RPMI8226 (cell line): ENCODE measurements around the gene CDC25C.
"Not testable (repeated sequence)": the region's sequence is repeated elsewhere in the genome, so short reads cannot be mapped to it uniquely, and the experiment has no call there.

Experiments used
- DNase-seq: peaks from one replicate; pipeline ENCODE4 v3.0.0-alpha.2; 2015

The CDC25C gene

DNA sequence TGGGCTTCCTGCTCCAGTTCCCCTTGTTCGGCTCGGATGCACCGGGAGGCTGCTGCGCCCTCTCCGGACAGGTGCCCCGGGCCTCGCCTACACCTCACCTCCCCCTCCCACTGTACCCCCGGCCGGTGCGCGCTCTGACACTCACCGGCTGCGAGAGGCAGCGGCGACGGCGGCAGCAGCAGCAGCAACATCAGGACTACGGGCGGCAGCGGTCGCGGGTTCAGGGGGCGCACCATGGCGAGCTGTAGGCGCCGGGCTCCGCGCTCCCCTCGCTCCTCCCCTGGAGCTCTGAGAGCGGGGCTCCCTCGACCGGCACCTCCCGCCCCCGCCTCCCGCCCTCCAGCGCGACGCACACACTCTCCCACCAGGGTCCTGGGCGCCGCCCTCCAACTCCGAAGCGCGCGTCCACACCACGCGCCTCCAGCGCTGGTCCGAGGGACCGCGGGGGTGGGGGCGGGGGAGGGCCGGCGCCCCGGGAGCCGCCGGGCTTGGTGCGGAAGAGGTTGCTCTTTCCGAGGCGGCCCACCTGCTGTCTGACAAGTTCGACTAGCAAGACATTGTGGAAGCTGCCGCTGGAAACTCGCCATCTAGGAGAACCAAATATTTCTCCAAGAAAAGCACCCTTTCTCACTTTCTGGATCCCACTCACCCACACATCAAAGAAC is 57.3 kb downstream of the CDC25C start, which contains the start of gene GFRA3:
Gene GFRA3 (minus strand): TSS at position 433 of the 665 bp plus-strand sequence. CDS start 197 bp downstream, at position 236.
- peak; percentile 5 for DNase-seq

DNA sequence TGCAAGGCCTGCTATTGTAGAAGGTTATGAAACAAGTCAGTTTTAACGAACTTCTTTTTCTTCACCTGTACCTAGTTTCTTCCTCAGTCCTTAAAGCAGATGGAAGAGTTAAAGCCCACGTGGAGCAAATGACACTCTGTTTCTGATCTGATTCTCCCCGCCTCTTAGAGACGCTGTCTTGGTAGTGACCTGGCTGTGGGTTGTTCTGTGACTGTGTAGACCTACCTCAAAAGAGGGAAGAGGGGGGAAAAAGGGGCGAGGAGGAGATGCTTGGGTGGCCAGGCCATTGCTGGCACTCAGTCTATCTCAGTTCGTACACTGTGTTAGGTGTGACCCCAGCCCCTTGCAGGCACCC is 57.8 kb downstream of the CDC25C start:
- DNase-seq, result no peak

DNA sequence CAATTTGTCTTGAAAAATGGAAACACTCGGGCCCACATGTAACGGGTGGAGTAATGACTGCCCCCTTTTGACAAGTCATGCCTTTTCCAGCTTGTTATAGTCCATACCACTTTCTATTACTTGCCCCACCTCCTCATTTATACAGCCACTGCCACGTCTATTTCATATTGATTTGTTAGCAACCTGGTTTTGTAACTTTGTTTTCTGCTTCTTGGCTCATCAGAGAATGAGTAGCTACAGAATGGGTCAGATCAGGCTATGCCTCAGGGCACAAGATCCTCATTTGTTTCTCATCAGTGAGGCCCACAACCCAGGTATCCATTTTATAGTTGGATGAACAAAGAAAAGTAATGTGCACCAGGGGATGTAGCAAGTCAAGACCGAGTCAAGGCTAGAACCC is 58.9 kb downstream of the CDC25C start:
- no peak for DNase-seq

- DNase-seq, result no peak
These were observed 60.3 kb downstream of the CDC25C start for GRCh38 chr5:138271281-138271680.

- DNase-seq, result no peak
These were observed 67.4 kb downstream of the CDC25C start for GRCh38 chr5:138264183-138264582.

DNA sequence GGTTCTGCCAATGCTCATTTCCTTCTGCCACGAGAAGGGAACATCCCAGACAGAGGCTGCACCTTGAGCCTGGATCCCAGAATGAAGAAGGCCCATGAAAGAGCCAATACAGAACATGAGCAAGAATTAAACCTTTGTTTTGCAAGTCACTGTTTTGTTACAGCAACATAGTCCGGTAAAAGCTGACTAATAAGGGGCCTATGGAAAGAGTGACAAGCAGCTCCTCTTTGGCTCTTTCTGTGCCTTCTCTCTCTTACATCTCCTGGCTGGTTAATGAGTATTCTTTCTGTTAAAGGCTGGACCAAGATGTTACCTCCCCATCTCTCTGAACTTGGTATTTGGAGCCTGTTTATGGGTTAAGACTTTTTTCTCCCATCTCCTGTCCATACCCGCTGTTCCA is 68.0 kb downstream of the CDC25C start:
- no peak for DNase-seq

DNA sequence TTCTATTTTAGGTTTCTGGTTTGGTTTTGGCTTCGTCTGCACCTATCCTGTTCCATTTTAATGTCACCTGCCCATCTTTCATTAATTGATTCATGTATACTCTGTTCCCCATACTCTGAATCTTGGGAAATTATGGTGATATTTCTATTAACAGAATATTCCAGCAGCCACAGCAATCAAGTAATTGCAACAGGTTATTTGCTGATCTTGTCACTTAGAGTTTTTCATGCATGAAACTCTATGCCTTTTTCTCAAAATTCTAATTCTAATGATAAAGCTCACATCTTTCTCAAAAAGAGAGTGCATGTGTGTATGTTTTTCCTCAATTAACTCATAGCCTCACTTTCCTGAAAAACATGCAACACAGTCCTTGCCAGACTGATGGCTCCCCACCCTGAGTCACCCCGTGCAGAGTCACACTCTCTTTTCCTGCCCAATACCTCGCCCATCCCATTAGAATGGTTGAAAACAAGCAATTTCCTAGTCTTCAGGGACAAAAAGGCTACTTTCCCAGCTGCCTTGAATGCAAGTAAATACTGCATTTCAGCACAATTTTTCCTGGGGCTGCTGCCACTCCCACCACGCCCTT is 72.8 kb downstream of the CDC25C start:
- DNase-seq, result no peak

DNA sequence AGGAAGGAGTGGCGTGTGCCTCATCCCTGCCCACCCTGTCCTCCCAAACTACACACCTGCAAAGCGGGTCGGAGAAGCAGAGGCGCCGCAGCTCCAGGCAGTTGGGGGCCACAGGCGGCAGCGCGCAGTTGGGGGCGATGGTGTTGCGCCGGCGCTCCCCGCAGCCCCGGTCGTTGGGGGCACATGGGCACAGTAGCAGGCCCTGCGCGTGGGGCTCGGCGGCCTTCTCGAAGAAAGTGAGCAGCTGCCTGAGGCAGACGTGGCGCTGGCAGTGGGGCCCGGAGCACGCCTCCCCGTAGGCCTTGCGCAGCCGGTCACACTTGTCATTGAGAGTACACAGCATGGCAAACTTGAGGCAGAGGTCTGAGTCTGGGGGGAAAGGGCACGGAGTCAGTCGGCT is 74.0 kb downstream of the CDC25C start:
- DNase-seq, result no peak

- no peak for DNase-seq
These were observed 78.7 kb downstream of the CDC25C start for GRCh38 chr5:138252944-138253343.

DNA sequence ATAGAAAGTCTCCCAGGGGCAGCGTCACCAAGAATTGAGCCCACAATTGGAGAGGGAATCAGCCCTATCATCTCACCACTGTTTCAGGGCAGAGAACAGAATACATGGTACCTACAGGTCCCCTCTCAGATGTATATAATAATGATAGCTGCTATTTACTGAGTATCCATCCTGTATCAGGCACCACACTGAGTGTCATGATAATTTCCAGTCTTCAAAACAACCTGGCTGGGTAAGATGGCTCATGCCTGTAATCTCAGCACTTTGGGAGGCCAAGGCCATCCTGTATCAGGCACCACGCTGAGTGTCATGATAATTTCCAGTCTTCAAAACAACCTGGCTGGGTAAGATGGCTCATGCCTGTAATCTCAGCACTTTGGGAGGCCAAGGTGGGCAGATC is 83.8 kb downstream of the CDC25C start:
- DNase-seq, result not testable (repeated sequence)

- DNase-seq, result no peak
These were observed 84.8 kb downstream of the CDC25C start for GRCh38 chr5:138246822-138247221.

DNA sequence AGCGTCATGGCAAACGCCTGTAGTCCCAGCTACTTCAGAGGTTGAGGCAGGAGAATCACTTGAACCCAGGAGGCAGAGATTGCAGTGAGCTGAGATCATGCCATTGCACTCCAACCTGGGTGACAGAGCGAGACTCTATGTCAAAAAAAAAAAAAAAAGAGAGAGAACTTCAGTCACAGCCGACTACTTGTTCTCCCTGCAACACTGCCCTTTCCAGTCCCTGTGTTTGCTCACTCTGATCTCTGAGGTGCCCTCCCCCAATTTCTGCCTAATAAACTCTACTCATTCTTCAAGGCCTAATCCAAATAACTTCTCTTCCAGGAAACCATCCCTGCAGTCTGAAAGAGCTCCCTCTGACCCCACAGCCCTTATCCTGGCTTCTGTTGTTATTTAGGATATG is 85.3 kb downstream of the CDC25C start:
- DNase-seq, result no peak

DNA sequence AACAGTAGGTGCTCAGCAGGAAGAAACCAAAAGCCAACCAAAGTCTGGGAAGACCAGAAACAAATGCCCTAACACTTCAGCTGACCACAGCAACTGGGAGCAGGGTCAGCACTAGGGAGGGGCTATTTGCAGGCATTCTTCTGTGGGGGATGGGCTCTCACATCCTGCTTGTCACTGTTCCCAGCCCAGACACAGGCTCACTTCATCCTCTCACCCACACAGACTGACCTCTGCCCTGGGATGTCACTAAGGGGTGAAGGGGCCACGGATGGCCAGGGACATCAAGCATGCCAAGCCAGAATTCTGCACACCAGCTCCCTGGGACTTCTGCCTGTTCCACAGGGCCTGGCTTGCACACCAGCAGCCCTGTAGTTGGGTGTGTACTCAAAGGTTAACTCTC is 85.9 kb downstream of the CDC25C start:
- DNase-seq, result no peak

DNA sequence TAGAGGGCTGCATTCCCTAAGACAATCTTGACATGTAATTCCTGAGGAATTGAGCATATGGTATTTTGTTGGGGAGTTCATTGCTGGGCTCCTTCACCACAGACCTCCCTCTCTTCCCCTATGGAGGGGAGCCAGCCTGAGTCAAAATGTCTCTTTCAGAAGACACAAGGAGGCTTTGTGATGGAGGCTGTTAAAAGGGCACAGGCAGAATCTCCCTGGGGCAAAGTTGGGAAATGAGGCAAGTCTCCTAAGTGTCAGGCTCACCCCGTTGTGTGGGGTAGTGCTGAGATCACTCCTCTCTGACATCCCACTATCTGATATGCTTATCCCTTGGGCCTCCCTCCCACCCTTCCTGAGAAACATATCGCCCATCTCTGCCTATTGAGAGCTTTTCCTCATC is 87.8 kb downstream of the CDC25C start:
- no peak for DNase-seq

GRCh38 chr5:138241688-138242571 is 89.7 kb downstream of the CDC25C start:
- DNase-seq, result peak; percentile 29

- no peak for DNase-seq
These were observed 90.8 kb downstream of the CDC25C start for GRCh38 chr5:138240650-138241385.

DNA sequence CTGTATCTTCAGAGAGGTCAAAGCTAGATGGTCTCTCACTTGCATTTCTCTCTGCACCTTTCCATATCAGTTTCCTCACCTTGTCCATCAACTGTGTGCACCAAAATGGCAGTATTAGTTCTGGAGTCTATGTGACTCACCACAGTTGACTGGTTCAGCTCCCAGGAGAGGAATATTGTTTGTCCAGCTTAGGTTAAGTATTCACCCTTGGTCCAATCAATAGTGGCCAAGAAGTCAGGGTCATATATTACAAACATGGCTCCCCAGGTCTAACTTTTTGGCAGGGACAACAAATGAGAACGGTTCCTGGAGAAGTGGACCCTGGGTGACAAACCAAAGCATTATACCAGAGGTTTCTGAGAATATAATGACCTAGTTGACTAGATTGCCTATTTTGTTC is 93.6 kb downstream of the CDC25C start:
- DNase-seq, result no peak
